Measurements from ENCODE around the gene B4GALT3. TPM values are rescaled to one million over a fixed set of nuclear protein-coding genes. Genes with fewer than 3 reads are reported as not detected.

Gene B4GALT3
- total RNA-seq, 1 donor from 2014 or later: 23.0 TPM

DNA sequence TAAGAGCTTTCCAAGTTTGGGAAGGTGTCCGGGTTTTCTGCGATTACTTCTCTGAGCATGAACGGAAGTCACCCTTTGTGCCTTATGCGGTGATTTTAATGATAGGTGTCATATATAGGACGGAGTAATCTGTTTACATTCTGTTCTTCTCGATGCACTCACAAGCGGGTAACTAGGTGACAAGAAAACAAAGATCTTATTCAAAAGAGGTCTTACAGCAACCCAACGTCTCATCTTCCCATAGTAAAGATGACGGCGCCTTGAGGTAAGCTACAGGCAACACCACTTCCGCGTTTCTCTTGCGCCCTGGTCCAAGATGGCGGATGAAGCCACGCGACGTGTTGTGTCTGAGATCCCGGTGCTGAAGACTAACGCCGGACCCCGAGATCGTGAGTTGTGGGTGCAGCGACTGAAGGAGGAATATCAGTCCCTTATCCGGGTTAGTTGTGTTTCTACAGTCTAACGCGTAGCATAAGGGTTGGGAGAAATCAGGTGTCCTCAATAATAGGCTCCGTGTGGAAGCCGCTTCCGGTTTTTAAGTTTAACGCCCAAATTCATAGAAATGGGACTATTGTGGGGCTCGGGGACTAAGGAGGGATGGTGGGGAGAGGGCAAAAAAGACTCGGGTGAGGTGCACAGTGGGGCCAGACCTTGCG is 23.5 kb downstream of the B4GALT3 start, which contains the start of gene UFC1:
TSS of gene UFC1 (plus strand) at position 297 of the 656 bp plus-strand sequence. CDS start at position 317, 20 bp downstream.
- Mint-ChIP-seq H3K27ac (ENCODE audit: unreplicated experiment) (peak within 1 kb of the TSS; percentile 100), H3K4me3 (ENCODE audit: unreplicated experiment) (peak within 1 kb of the TSS; percentile 98), H3K36me3 (ENCODE audit: low read depth) (peaks cover 7% of the 10 kb centered on the region), H3K27me3 (ENCODE audit: low read depth) (no peaks in the 10 kb centered on the region), H3K9me3 (ENCODE audit: low read depth) (no peaks in the 10 kb centered on the region), H3K4me1 (ENCODE audit: low read depth) (peaks cover 23% of the 10 kb centered on the region)
- TF ChIP-seq CTCF (IDR thresholded peaks at IDR 0.05): no peak
- no peak for DNase-seq (ENCODE audit: low spot score)

DNA sequence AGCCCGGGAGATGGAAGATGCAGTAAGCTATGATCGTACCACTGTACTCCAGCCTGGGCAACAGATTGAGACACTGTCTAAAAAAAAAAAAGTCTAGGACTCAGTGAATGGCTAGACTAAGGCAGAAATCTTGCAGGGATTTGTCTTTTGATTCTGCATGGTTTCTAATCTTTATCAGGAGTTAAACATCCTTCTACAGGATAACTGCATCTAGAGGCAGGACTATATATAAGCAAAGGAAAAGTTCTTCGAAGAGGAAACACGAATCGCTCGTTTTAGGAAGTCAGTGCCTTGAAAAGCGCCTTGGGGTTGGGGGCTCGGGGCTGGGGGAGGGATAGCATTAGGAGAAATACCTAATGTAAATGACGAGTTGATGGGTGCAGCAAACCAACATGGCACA is 24.1 kb downstream of the B4GALT3 start:
- H3K27ac Mint-ChIP-seq (ENCODE audit: unreplicated experiment): peak overlapping the region; percentile 100
- H3K27me3 Mint-ChIP-seq (ENCODE audit: low read depth): no peaks in the 10 kb centered on the region
- H3K9me3 Mint-ChIP-seq (ENCODE audit: low read depth): no peaks in the 10 kb centered on the region
- H3K36me3 Mint-ChIP-seq (ENCODE audit: low read depth): peaks cover 7% of the 10 kb centered on the region
- DNase-seq (ENCODE audit: low spot score): no peak
- no peak for TF ChIP-seq CTCF (IDR thresholded peaks at IDR 0.05)
- H3K4me3 Mint-ChIP-seq (ENCODE audit: unreplicated experiment): peak overlapping the region; percentile 98
- peaks cover 18% of the 10 kb centered on the region for H3K4me1 Mint-ChIP-seq (ENCODE audit: low read depth)

DNA sequence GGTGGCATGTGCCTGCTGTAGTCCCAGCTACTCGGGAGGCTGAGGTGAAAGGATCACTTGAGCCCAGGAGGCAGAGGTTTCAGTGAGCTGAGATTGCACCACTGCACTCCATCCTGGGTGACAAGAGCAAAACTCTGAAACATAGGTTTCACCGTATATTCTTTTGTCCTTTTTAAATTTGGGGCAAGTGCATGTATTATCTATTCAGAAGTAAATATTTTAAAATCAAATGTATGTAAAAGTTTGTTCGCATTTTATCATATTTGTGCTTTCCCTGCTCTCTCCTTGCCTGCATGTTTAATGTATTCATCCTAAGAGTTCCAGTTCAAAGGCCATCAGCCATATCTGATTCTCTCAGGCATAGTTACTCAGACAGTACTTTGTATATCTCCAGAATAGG is 31.5 kb downstream of the B4GALT3 start:
- no peak for DNase-seq (ENCODE audit: low spot score)
- TF ChIP-seq CTCF (IDR thresholded peaks at IDR 0.05): no peak
- no peak overlapping the region for H3K27ac Mint-ChIP-seq (ENCODE audit: unreplicated experiment)
- H3K4me1 Mint-ChIP-seq (ENCODE audit: low read depth): no peaks in the 10 kb centered on the region
- H3K9me3 Mint-ChIP-seq (ENCODE audit: low read depth): no peaks in the 10 kb centered on the region
- H3K36me3 Mint-ChIP-seq (ENCODE audit: low read depth): no peaks in the 10 kb centered on the region
- no peak overlapping the region for H3K4me3 Mint-ChIP-seq (ENCODE audit: unreplicated experiment)
- no peaks in the 10 kb centered on the region for H3K27me3 Mint-ChIP-seq (ENCODE audit: low read depth)

DNA sequence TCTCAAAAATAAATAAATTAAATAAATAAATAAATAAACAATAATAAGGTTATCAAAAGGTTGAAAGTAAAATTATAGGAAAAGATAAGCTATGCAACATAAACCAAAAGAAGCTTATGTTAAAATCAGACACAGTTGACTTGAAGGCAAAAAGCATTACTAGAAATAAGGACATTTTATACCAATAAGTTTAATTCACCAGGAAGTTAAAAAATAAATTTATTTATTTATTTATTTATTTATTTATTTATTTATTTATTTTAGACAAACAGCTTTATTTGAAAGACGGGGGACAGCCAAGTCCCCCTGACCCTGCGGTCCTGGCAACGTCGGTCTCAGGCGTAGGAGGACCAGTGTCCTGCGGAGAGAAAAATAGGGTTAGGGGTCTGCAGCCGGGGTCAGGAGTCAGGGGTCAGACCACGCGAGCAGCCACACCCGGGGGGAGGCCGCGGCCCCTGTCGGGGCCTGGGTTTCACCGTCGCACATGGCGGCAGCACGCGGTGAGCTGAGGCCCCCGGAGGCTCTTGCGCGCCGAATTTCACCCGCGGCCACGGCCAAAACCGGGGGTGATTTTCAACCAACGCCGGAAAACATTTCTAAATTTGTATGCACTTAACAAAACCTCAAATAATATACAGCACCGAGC is 36.4 kb downstream of the B4GALT3 start:
- H3K9me3 Mint-ChIP-seq (ENCODE audit: low read depth): no peaks in the 10 kb centered on the region
- no peak for TF ChIP-seq CTCF (IDR thresholded peaks at IDR 0.05)
- no peaks in the 10 kb centered on the region for H3K27me3 Mint-ChIP-seq (ENCODE audit: low read depth)
- H3K4me3 Mint-ChIP-seq (ENCODE audit: unreplicated experiment): no peak overlapping the region
- H3K36me3 Mint-ChIP-seq (ENCODE audit: low read depth): no peaks in the 10 kb centered on the region
- no peak for DNase-seq (ENCODE audit: low spot score)
- H3K4me1 Mint-ChIP-seq (ENCODE audit: low read depth): no peaks in the 10 kb centered on the region
- H3K27ac Mint-ChIP-seq (ENCODE audit: unreplicated experiment): no peak overlapping the region

GRCh38 chr1:161139766-161140165 is 37.5 kb downstream of the B4GALT3 start:
- H3K27ac Mint-ChIP-seq (ENCODE audit: unreplicated experiment): no peak overlapping the region
- no peaks in the 10 kb centered on the region for H3K27me3 Mint-ChIP-seq (ENCODE audit: low read depth)

More at GRCh38 chr1:161139766-161140165, 37.5 kb downstream of the B4GALT3 start:
- TF ChIP-seq CTCF (IDR thresholded peaks at IDR 0.05): peak; percentile 82
- DNase-seq (ENCODE audit: low spot score): no peak
- Mint-ChIP-seq H3K4me3 (ENCODE audit: unreplicated experiment) (no peak overlapping the region), H3K9me3 (ENCODE audit: low read depth) (no peaks in the 10 kb centered on the region), H3K36me3 (ENCODE audit: low read depth) (no peaks in the 10 kb centered on the region), H3K4me1 (ENCODE audit: low read depth) (no peaks in the 10 kb centered on the region)

Data from chondrocyte (in vitro differentiated cells).